IMR-90 (cell line): ENCODE results near the gene ADRB2. TPM values are rescaled to one million over a fixed set of nuclear protein-coding genes. Genes with fewer than 3 reads are reported as not detected.

Experiments
- ATAC-seq: fragments of 200-7000 bp; cut with Tn5 transposase; 2 replicates; pipeline ENCODE4 v1.9.1; 2020; ENCODE audit warnings: low read depth, mild to moderate bottlenecking, moderate library complexity
- BruUV-seq: library from RNA; stranded (reverse); fragments of 400-500 nt; replicated peaks from 2 replicates; lab custom pipeline; 2021; lab: Mats Ljungman, UMichigan
- CTCF ChIA-PET: fragments of 300-600 bp; formaldehyde crosslinking; extraction: SDS; loops from one replicate; lab custom pipeline; 2021; ENCODE audit warnings: antibody characterized with exemption; lab: Yijun Ruan, JAX
- POLR2A ChIA-PET: fragments of 300-600 bp; sonication (Branson Sonifier 250); formaldehyde crosslinking; loops from one replicate; lab custom pipeline; 2022; ENCODE audit warnings: antibody characterized with exemption; ENCODE audit not compliant: unreplicated experiment; lab: Charles Lee
- DNase-seq: peaks from one replicate; pipeline ENCODE4 v3.0.0; 2013
- H2AFZ ChIP-seq: replicated peaks from 2 replicates; pipeline ENCODE3; 2013; ENCODE audit warnings: low read length, mild to moderate bottlenecking; ENCODE audit not compliant: poor library complexity
- H2AK5ac ChIP-seq: 2 replicates; pipeline ENCODE4 v1.6.1; 2013; ENCODE audit warnings: low read depth, low read length, inconsistent platforms
- H2AK9ac ChIP-seq: replicated peaks from 2 replicates; pipeline ENCODE3; 2013; ENCODE audit warnings: mild to moderate bottlenecking, low read depth, low read length, moderate library complexity; ENCODE audit not compliant: poor library complexity
- H2BK120ac ChIP-seq: 2 replicates; pipeline ENCODE4 v1.6.1; 2013; ENCODE audit warnings: low read depth, low read length, inconsistent platforms
- H2BK15ac ChIP-seq: 3 replicates; pipeline ENCODE4 v1.6.1; 2013; ENCODE audit warnings: low read depth, low read length, inconsistent platforms
- H2BK20ac ChIP-seq: 2 replicates; pipeline ENCODE4 v1.6.1; 2013; ENCODE audit warnings: low read depth, mild to moderate bottlenecking, inconsistent platforms, low read length, moderate library complexity
- H2BK5ac ChIP-seq: 2 replicates; pipeline ENCODE4 v1.6.1; 2013; ENCODE audit warnings: mild to moderate bottlenecking, low read depth, low read length, inconsistent platforms; ENCODE audit not compliant: poor library complexity, severe bottlenecking
- H3K14ac ChIP-seq: replicated peaks from 2 replicates; pipeline ENCODE4 v1.6.1; 2013; ENCODE audit warnings: low read depth, low read length, inconsistent platforms
- H3K18ac ChIP-seq: 2 replicates; pipeline ENCODE4 v1.6.1; 2013; ENCODE audit warnings: low read depth, low read length, control low read depth
- H3K23ac ChIP-seq: 2 replicates; pipeline ENCODE4 v1.6.1; 2013; ENCODE audit warnings: low read depth, low read length, inconsistent platforms
- H3K27ac ChIP-seq: 2 replicates; pipeline ENCODE4 v1.5.1; 2013; ENCODE audit warnings: mild to moderate bottlenecking, control low read depth, low read length; ENCODE audit not compliant: insufficient read depth
- H3K27me3 ChIP-seq: 2 replicates; pipeline ENCODE4 v1.6.1; 2013; ENCODE audit warnings: low read length; ENCODE audit not compliant: control insufficient read depth, insufficient read depth
- H3K36me3 ChIP-seq: 2 replicates; pipeline ENCODE4 v1.6.1; 2013; ENCODE audit warnings: low read length, mixed read lengths; ENCODE audit not compliant: control insufficient read depth, insufficient read depth
- H3K4ac ChIP-seq: 2 replicates; pipeline ENCODE4 v1.6.1; 2013; ENCODE audit warnings: low read depth, low read length, inconsistent platforms
- H3K4me1 ChIP-seq: 2 replicates; pipeline ENCODE4 v1.6.1; 2013; ENCODE audit warnings: low read length, mixed read lengths; ENCODE audit not compliant: control insufficient read depth, insufficient read depth
- H3K4me2 ChIP-seq: 2 replicates; pipeline ENCODE4 v1.6.1; 2013; ENCODE audit warnings: low read depth, mild to moderate bottlenecking, control low read depth, low read length, moderate library complexity
- H3K4me3 ChIP-seq: 2 replicates; pipeline ENCODE4 v1.5.1; 2013; ENCODE audit warnings: low read depth, mild to moderate bottlenecking, control low read depth, low read length, moderate library complexity; ENCODE audit not compliant: insufficient read depth
- H3K56ac ChIP-seq: 2 replicates; pipeline ENCODE4 v1.6.1; 2013; ENCODE audit warnings: low read length, inconsistent platforms; ENCODE audit not compliant: insufficient read depth; ENCODE audit errors: extremely low read depth
- H3K79me1 ChIP-seq, 2 experiments: 2 replicates each; pipeline ENCODE4 v1.6.1; 2013; ENCODE audit warnings: low read length in 2 of 2, inconsistent platforms in 1 of 2, low read depth in 1 of 2
- H3K9ac ChIP-seq: 2 replicates; pipeline ENCODE4 v1.6.1; 2013; ENCODE audit warnings: low read depth, low read length, control low read depth
- H3K9me1 ChIP-seq: 2 replicates; pipeline ENCODE4 v1.6.1; 2013; ENCODE audit warnings: low read length, inconsistent platforms; ENCODE audit not compliant: insufficient read depth
- H3K9me3 ChIP-seq: 2 replicates; pipeline ENCODE4 v1.6.1; 2013; ENCODE audit warnings: low read length; ENCODE audit not compliant: control insufficient read depth, insufficient read depth
- H4K20me1 ChIP-seq: 2 replicates; pipeline ENCODE4 v1.6.1; 2013; ENCODE audit warnings: low read length, inconsistent platforms; ENCODE audit not compliant: insufficient read depth
- H4K5ac ChIP-seq: 2 replicates; pipeline ENCODE4 v1.6.1; 2013; ENCODE audit warnings: mild to moderate bottlenecking, low read depth, low read length, control low read depth
- H4K8ac ChIP-seq, 2 experiments: 2 replicates each; pipeline ENCODE4 v1.6.1; 2013; ENCODE audit warnings: low read depth in 2 of 2, low read length in 2 of 2, control low read depth in 1 of 2, inconsistent platforms in 1 of 2
- H4K91ac ChIP-seq: 2 replicates; pipeline ENCODE4 v1.6.1; 2013; ENCODE audit warnings: low read depth, low read length, inconsistent platforms; ENCODE audit not compliant: insufficient read depth
- BHLHE40 ChIP-seq: fragments of 150-350 bp; IDR thresholded peaks from 2 replicates; pipeline ENCODE4 v1.6.1; 2016; ENCODE audit warnings: mild to moderate bottlenecking, low read depth, low read length
- CEBPB ChIP-seq: IDR thresholded peaks from 2 replicates; pipeline ENCODE4 v1.6.1; 2012; ENCODE audit warnings: low read depth, low read length, improper control_type of control experiment
- MAZ ChIP-seq: IDR thresholded peaks from 2 replicates; pipeline ENCODE4 v1.6.1; 2012; ENCODE audit warnings: low read depth, mild to moderate bottlenecking, low read length, improper control_type of control experiment, moderate library complexity, borderline replicate concordance
- MXI1 ChIP-seq: IDR thresholded peaks from 2 replicates; pipeline ENCODE4 v1.6.1; 2012; ENCODE audit warnings: low read depth, mild to moderate bottlenecking, low read length, moderate library complexity, borderline replicate concordance
- RAD21 ChIP-seq: IDR thresholded peaks from 2 replicates; pipeline ENCODE4 v1.6.1; 2012; ENCODE audit warnings: low read length, improper control_type of control experiment
- RFX5 ChIP-seq: IDR thresholded peaks from 2 replicates; pipeline ENCODE4 v1.8.0; 2012; ENCODE audit warnings: low read depth, mild to moderate bottlenecking, low read length, moderate library complexity
- WGBS, 2 experiments: methylation state at CpG; one replicate each; pipeline versions ENCODE4 v1.1.5 to v1.1.7; 2013; ENCODE audit warnings: missing lambda C conversion rate in 2 of 2; ENCODE audit not compliant: insufficient read length in 1 of 2; ENCODE audit errors: extremely low coverage in 2 of 2; 5-methylcytosine and 5-hydroxymethylcytosine counted together
- dilution Hi-C: fragments of 300-500 bp; cut with HindIII; formaldehyde crosslinking; loops from one replicate; pipeline ENCODE4 v1.14.3; 2018; ENCODE audit warnings: low sequenced_read_pairs; ENCODE audit not compliant: unreplicated experiment
- in situ Hi-C: fragments of 300-500 bp; cut with MboI; formaldehyde crosslinking; loops from 3 replicates; pipeline ENCODE4 v1.14.3; 2019; ENCODE audit warnings: low sequenced_read_pairs, inconsistent platforms, mixed read lengths
- intact Hi-C: fragments of 100-400 bp; cut with micrococcal nuclease; formaldehyde crosslinking; loops from 2 replicates; pipeline ENCODE4 v1.10.0; 2022
- polyA plus RNA-seq, 3 experiments: library from polyadenylated mRNA; depleted of rRNA; stranded (reverse); fragments of >200 nt; gene quantifications; 2 replicates each; pipeline ENCODE4 v1.2.3, GENCODE V29; 2012; ENCODE audit warnings: low replicate concordance in 1 of 3
- total RNA-seq: library from RNA; depleted of rRNA; stranded (reverse); fragments of >200 nt; gene quantifications from 2 replicates; pipeline ENCODE4 v1.2.3, GENCODE V29; 2012
- TF ChIP-seq, protein P1 (sequence below): conservative IDR thresholded peaks from 2 replicates; pipeline ENCODE4 v1.5.1; 2012; ENCODE audit warnings: mild to moderate bottlenecking, low read depth, low read length, improper control_type of control experiment
- TF ChIP-seq, protein P2 (sequence below): fragments of 150-350 bp; IDR thresholded peaks from 2 replicates; pipeline ENCODE4 v1.6.1; 2017; ENCODE audit warnings: mild to moderate bottlenecking, antibody characterized with exemption, low read length, low read depth

Gene ADRB2
- total and polyA plus RNA-seq, 2 of the 4 experiments (the other 2 are of a cell fraction) = 1.6 to 3.4 TPM

DNA sequence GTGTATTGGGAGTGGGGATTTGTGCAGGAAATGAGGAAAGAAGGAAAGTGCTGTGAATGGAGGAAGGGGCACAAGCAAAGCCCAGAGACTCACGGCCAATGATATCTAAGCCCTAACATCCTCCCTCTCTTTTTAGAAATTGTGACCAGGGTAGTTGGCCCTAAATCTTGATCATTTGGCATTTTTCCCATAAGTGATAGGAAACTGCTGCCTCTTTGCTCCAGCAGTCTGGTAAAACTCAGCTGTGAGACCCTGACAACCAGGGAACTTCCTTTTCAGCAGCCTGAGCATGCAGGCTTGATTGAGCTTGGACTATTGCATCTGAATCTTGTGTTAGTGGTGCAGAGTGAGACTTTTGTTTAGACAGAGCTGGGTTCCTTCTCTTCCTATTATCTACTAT lies 9.6 kb upstream of the ADRB2 start:
- Histone ChIP-seq H3K9me3 (no peaks in the 10 kb centered on the region), H2BK20ac (no peak overlapping the region), H3K4me1 (no peaks in the 10 kb centered on the region), H3K36me3 (no peaks in the 10 kb centered on the region), H2BK120ac (no peak overlapping the region), H4K5ac (no peak overlapping the region), H3K27ac (no peak overlapping the region), H3K18ac (no peak overlapping the region), H4K91ac (no peak overlapping the region), H3K9ac (no peak overlapping the region), H3K23ac (no peak overlapping the region), H2AFZ (no peak overlapping the region), H2BK15ac (no peak overlapping the region), H3K4me3 (no peak overlapping the region), H3K4ac (no peak overlapping the region), H2BK5ac (no peak overlapping the region), H3K14ac (no peak overlapping the region), H3K79me1 (no peaks in the 10 kb centered on the region), H3K56ac (no peak overlapping the region), H4K20me1 (no peaks in the 10 kb centered on the region), H3K4me2 (no peak overlapping the region), H3K9me1 (no peaks in the 10 kb centered on the region), H2AK5ac (no peak overlapping the region), H4K8ac (no peak overlapping the region), H2AK9ac (no peak overlapping the region), H3K27me3 (no peaks in the 10 kb centered on the region; the same call in 1 of the 2 replicates)
- ChIA-PET CTCF (no interaction called here), POLR2A (no interaction called here)
- TF ChIP-seq RAD21 = no peak
- no peak for TF ChIP-seq MAZ
- no peak for TF ChIP-seq BHLHE40
- TF ChIP-seq, protein P1, sequence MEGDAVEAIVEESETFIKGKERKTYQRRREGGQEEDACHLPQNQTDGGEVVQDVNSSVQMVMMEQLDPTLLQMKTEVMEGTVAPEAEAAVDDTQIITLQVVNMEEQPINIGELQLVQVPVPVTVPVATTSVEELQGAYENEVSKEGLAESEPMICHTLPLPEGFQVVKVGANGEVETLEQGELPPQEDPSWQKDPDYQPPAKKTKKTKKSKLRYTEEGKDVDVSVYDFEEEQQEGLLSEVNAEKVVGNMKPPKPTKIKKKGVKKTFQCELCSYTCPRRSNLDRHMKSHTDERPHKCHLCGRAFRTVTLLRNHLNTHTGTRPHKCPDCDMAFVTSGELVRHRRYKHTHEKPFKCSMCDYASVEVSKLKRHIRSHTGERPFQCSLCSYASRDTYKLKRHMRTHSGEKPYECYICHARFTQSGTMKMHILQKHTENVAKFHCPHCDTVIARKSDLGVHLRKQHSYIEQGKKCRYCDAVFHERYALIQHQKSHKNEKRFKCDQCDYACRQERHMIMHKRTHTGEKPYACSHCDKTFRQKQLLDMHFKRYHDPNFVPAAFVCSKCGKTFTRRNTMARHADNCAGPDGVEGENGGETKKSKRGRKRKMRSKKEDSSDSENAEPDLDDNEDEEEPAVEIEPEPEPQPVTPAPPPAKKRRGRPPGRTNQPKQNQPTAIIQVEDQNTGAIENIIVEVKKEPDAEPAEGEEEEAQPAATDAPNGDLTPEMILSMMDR = no peak
- TF ChIP-seq CEBPB = no peak
- TF ChIP-seq RFX5 = no peak
- TF ChIP-seq, protein P2, sequence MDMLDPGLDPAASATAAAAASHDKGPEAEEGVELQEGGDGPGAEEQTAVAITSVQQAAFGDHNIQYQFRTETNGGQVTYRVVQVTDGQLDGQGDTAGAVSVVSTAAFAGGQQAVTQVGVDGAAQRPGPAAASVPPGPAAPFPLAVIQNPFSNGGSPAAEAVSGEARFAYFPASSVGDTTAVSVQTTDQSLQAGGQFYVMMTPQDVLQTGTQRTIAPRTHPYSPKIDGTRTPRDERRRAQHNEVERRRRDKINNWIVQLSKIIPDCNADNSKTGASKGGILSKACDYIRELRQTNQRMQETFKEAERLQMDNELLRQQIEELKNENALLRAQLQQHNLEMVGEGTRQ = no peak
- TF ChIP-seq MXI1 = no peak
- BruUV-seq = no TSS peak
- ATAC-seq (no peak), DNase-seq (no peak)
- intact Hi-C loops (no loop called here), in situ Hi-C loops (no loop called here), dilution Hi-C loops (no loop called here)
- WGBS, 2 experiments = no CpG with 5 or more reads among the region's 1 CpG
